ENCODE results near the gene USP44.

USP44 gene

GRCh38 chr12:95518944-95519343 is 32.3 kb downstream of the USP44 start:
- no peak for ATAC-seq
- no peak for TF ChIP-seq RARB (CRISPR knock-in tag; IDR thresholded peaks at IDR 0.05)
- no peak for TF ChIP-seq CSDC2 (CRISPR knock-in tag; IDR thresholded peaks at IDR 0.05)
- TF ChIP-seq ZNF70 (CRISPR knock-in tag; IDR thresholded peaks at IDR 0.05), result no peak
- no peak for TF ChIP-seq CREB5 (CRISPR knock-in tag; IDR thresholded peaks at IDR 0.05; ENCODE audit: low read depth)
- no peak for TF ChIP-seq OSR1 (CRISPR knock-in tag; IDR thresholded peaks at IDR 0.05)
- no peak for TF ChIP-seq ESRRG (CRISPR knock-in tag; IDR thresholded peaks at IDR 0.05)
- TF ChIP-seq ZNF8 (CRISPR knock-in tag; IDR thresholded peaks at IDR 0.05), result no peak
- no peak for TF ChIP-seq TOX (CRISPR knock-in tag; IDR thresholded peaks at IDR 0.05; ENCODE audit: borderline replicate concordance)
- TF ChIP-seq ZC3H10 (CRISPR knock-in tag; IDR thresholded peaks at IDR 0.05), result no peak

- TF ChIP-seq ZNF70 (CRISPR knock-in tag; IDR thresholded peaks at IDR 0.05), result no peak
- TF ChIP-seq ZC3H10 (CRISPR knock-in tag; IDR thresholded peaks at IDR 0.05), result no peak
- no peak for TF ChIP-seq CSDC2 (CRISPR knock-in tag; IDR thresholded peaks at IDR 0.05)
- no peak for TF ChIP-seq ESRRG (CRISPR knock-in tag; IDR thresholded peaks at IDR 0.05)
- TF ChIP-seq PPARA (CRISPR knock-in tag; IDR thresholded peaks at IDR 0.05; ENCODE audit: borderline replicate concordance), result no peak
- TF ChIP-seq ISL1 (CRISPR knock-in tag; IDR thresholded peaks at IDR 0.05), result no peak
- no peak for TF ChIP-seq PATZ1 (CRISPR knock-in tag; IDR thresholded peaks at IDR 0.05; ENCODE audit: borderline replicate concordance)
- TF ChIP-seq TCF4 (CRISPR knock-in tag; IDR thresholded peaks at IDR 0.05; ENCODE audit: borderline replicate concordance), result no peak
- TF ChIP-seq TSHZ2 (CRISPR knock-in tag; IDR thresholded peaks at IDR 0.05), result no peak
- no peak for TF ChIP-seq ARNTL (CRISPR knock-in tag; IDR thresholded peaks at IDR 0.05; ENCODE audit: borderline replicate concordance, low read depth)
- TF ChIP-seq SNAI2 (CRISPR knock-in tag; IDR thresholded peaks at IDR 0.05), result no peak
- TF ChIP-seq OSR1 (CRISPR knock-in tag; IDR thresholded peaks at IDR 0.05), result no peak
- no peak for TF ChIP-seq ZNF8 (CRISPR knock-in tag; IDR thresholded peaks at IDR 0.05)
- no peak for TF ChIP-seq POU6F1 (CRISPR knock-in tag; IDR thresholded peaks at IDR 0.05; ENCODE audit: borderline replicate concordance, low read depth)
- no peak for TF ChIP-seq CREB5 (CRISPR knock-in tag; IDR thresholded peaks at IDR 0.05; ENCODE audit: low read depth)
- no peak for TF ChIP-seq BACH2 (CRISPR knock-in tag; IDR thresholded peaks at IDR 0.05; ENCODE audit: borderline replicate concordance)
- no peak for TF ChIP-seq GLIS3 (CRISPR knock-in tag; IDR thresholded peaks at IDR 0.05)
- TF ChIP-seq RARB (CRISPR knock-in tag; IDR thresholded peaks at IDR 0.05), result no peak
- TF ChIP-seq ZNF565 (CRISPR knock-in tag; conservative IDR thresholded peaks at IDR 0.05; ENCODE audit: low read depth), result no peak
- ATAC-seq, result no peak
These were observed 34.0 kb downstream of the USP44 start for GRCh38 chr12:95517246-95517645.

GRCh38 chr12:95516757-95517156 is 34.5 kb downstream of the USP44 start:
- ATAC-seq, result no peak
- TF ChIP-seq ZFP3 (CRISPR knock-in tag; IDR thresholded peaks at IDR 0.05), result no peak
- no peak for TF ChIP-seq RARB (CRISPR knock-in tag; IDR thresholded peaks at IDR 0.05)
- TF ChIP-seq ZNF70 (CRISPR knock-in tag; IDR thresholded peaks at IDR 0.05), result no peak
- TF ChIP-seq TCF4 (CRISPR knock-in tag; IDR thresholded peaks at IDR 0.05; ENCODE audit: borderline replicate concordance), result no peak
- no peak for TF ChIP-seq SNAI2 (CRISPR knock-in tag; IDR thresholded peaks at IDR 0.05)
- TF ChIP-seq TSHZ2 (CRISPR knock-in tag; IDR thresholded peaks at IDR 0.05), result no peak
- no peak for TF ChIP-seq OSR1 (CRISPR knock-in tag; IDR thresholded peaks at IDR 0.05)
- TF ChIP-seq ESRRG (CRISPR knock-in tag; IDR thresholded peaks at IDR 0.05), result no peak
- TF ChIP-seq BACH2 (CRISPR knock-in tag; IDR thresholded peaks at IDR 0.05; ENCODE audit: borderline replicate concordance), result no peak
- no peak for TF ChIP-seq ZC3H10 (CRISPR knock-in tag; IDR thresholded peaks at IDR 0.05)
- no peak for TF ChIP-seq PATZ1 (CRISPR knock-in tag; IDR thresholded peaks at IDR 0.05; ENCODE audit: borderline replicate concordance)
- no peak for TF ChIP-seq ZFP30 (CRISPR knock-in tag; IDR thresholded peaks at IDR 0.05)
- TF ChIP-seq ZNF8 (CRISPR knock-in tag; IDR thresholded peaks at IDR 0.05), result no peak

Measured in SK-N-SH treated with all-trans-retinoic acid at 6 μM for 48 hours (cell line).